Neuronal stem cell (in vitro differentiated cells): ENCODE data around the gene CLPSL2.

Experiments
- DNase-seq: peaks from one replicate; pipeline ENCODE4 v3.0.0-alpha.2; 2013; ENCODE audit warnings: low spot score
- H2AFZ ChIP-seq: one replicate; pipeline ENCODE4 v1.6.1; 2013; ENCODE audit warnings: mild to moderate bottlenecking, low read length, inconsistent platforms
- H2AK5ac ChIP-seq: 2 replicates; pipeline ENCODE4 v1.6.1; 2013; ENCODE audit warnings: low read depth, mild to moderate bottlenecking, inconsistent platforms, low read length, moderate library complexity, mixed read lengths
- H2BK120ac ChIP-seq: 2 replicates; pipeline ENCODE4 v1.6.1; 2013; ENCODE audit warnings: low read depth, mild to moderate bottlenecking, inconsistent platforms, low read length, moderate library complexity, mixed read lengths
- H2BK12ac ChIP-seq: one replicate; pipeline ENCODE4 v1.6.1; 2013; ENCODE audit warnings: low read length, inconsistent platforms
- H2BK15ac ChIP-seq: 2 replicates; pipeline ENCODE4 v1.6.1; 2013; ENCODE audit warnings: mild to moderate bottlenecking, low read length, inconsistent platforms, mixed read lengths
- H2BK5ac ChIP-seq: one replicate; pipeline ENCODE4 v1.6.1; 2013; ENCODE audit warnings: inconsistent platforms, mild to moderate bottlenecking, low read length, moderate library complexity
- H3K14ac ChIP-seq: one replicate; pipeline ENCODE4 v1.6.1; 2013; ENCODE audit warnings: low read length, inconsistent platforms
- H3K18ac ChIP-seq: 2 replicates; pipeline ENCODE4 v1.6.1; 2013; ENCODE audit warnings: low read length, inconsistent platforms
- H3K23ac ChIP-seq: 2 replicates; pipeline ENCODE4 v1.6.1; 2013; ENCODE audit warnings: low read depth, mild to moderate bottlenecking, mixed read lengths, low read length, inconsistent platforms; ENCODE audit not compliant: poor library complexity
- H3K27ac ChIP-seq: replicated peaks from 3 replicates; pipeline ENCODE4 v1.5.1; 2013; ENCODE audit warnings: low read length, inconsistent platforms
- H3K27me3 ChIP-seq, 3 experiments: 2 replicates each; pipeline ENCODE4 v1.6.1; 2013; ENCODE audit warnings: low read length in 3 of 3, mild to moderate bottlenecking in 2 of 3, inconsistent platforms in 1 of 3, low read depth in 1 of 3, mixed read lengths in 1 of 3, moderate library complexity in 1 of 3; ENCODE audit not compliant: control insufficient read depth in 3 of 3, insufficient read depth in 3 of 3
- H3K36me3 ChIP-seq, 2 donors: replicated peaks in 1 of 2; 2 replicates each; pipeline ENCODE4 v1.6.1; 2013; ENCODE audit warnings: low read length in 2 of 2; ENCODE audit not compliant: control insufficient read depth in 2 of 2, insufficient read depth in 2 of 2
- H3K4ac ChIP-seq: 2 replicates; pipeline ENCODE4 v1.6.1; 2013; ENCODE audit warnings: inconsistent platforms, mild to moderate bottlenecking, low read length, moderate library complexity
- H3K4me1 ChIP-seq, 2 donors: 1 replicate in 1 of 2; 2 replicates in 1 of 2; pipeline ENCODE4 v1.6.1; 2013; ENCODE audit warnings: low read length in 2 of 2, low read depth in 1 of 2; ENCODE audit not compliant: control insufficient read depth in 2 of 2, insufficient read depth in 1 of 2
- H3K4me2 ChIP-seq: one replicate; pipeline ENCODE4 v1.6.1; 2013; ENCODE audit warnings: mild to moderate bottlenecking, low read length, inconsistent platforms; ENCODE audit not compliant: insufficient read depth, poor library complexity, severe bottlenecking
- H3K4me3 ChIP-seq, 2 donors: 2 replicates each; pipeline ENCODE4 v1.5.1; 2013; ENCODE audit warnings: low read length in 2 of 2, mild to moderate bottlenecking in 2 of 2, inconsistent platforms in 1 of 2, moderate library complexity in 1 of 2
- H3K79me1 ChIP-seq: one replicate; pipeline ENCODE4 v1.6.1; 2013; ENCODE audit warnings: low read depth, mild to moderate bottlenecking, inconsistent platforms, low read length, moderate library complexity
- H3K9ac ChIP-seq: one replicate; pipeline ENCODE4 v1.6.1; 2013; ENCODE audit warnings: mild to moderate bottlenecking, low read depth, low read length, inconsistent platforms; ENCODE audit not compliant: poor library complexity
- H3K9me3 ChIP-seq, 2 donors: replicated peaks in 1 of 2; 2 replicates each; pipeline versions ENCODE3 to v1.6.1; 2013; ENCODE audit warnings: low read length in 2 of 2, mild to moderate bottlenecking in 2 of 2, inconsistent platforms in 1 of 2, low read depth in 1 of 2, mixed read lengths in 1 of 2, moderate library complexity in 1 of 2; ENCODE audit not compliant: control insufficient read depth in 2 of 2, insufficient read depth in 1 of 2
- H4K8ac ChIP-seq: one replicate; pipeline ENCODE4 v1.6.1; 2013; ENCODE audit warnings: low read depth, mild to moderate bottlenecking, inconsistent platforms, low read length, moderate library complexity
- H4K91ac ChIP-seq: one replicate; pipeline ENCODE4 v1.6.1; 2013; ENCODE audit warnings: low read length, low read depth, mild to moderate bottlenecking, inconsistent platforms; ENCODE audit not compliant: poor library complexity
- WGBS, 2 donors: extraction: QIAGEN DNeasy Blood & Tissue Kit; methylation state at CpG; one replicate each; pipeline ENCODE4 v1.1.7; 2013; ENCODE audit warnings: missing lambda C conversion rate in 2 of 2, mixed read lengths in 1 of 2; ENCODE audit not compliant: insufficient read length in 2 of 2, insufficient replicate concordance in 1 of 2; ENCODE audit errors: extremely low coverage in 2 of 2; 5-methylcytosine and 5-hydroxymethylcytosine counted together

CLPSL2 gene

DNA sequence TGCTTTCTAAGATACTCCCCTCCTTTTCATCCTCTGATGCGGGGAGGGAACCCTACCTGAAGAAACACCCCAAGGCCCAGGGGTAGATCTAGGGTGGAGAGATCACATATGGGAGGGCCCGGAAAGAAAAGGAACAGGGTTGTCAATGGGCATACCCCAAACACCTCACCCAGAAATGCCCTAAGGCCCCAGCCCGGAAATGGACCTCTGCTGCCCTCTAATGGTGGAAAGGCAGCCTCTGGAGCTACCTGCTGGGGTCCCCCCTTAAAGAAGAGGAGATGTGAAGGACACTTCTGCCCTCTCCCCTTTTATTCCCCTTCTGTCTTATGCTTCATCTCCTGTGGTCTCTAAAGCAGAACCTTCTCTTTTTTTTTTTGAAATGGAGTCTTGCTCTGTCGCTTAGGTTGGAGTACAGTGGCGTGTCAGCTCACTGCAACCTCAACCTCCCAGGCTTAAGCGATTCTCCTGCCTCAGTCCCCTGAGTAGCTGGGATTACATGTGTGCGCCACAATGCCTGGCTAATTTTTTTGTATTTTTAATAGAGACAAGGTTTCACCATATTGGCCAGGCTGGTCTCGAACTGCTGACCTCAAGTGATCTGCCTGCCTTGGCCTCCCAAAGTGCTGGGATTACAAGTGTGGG lies 40.0 kb upstream of the CLPSL2 start:
- H4K8ac ChIP-seq: no peak overlapping the region
- H2BK120ac ChIP-seq: no peak overlapping the region
- no peaks in the 10 kb centered on the region for H3K9me3 ChIP-seq
- no peaks in the 10 kb centered on the region for H3K36me3 ChIP-seq
- WGBS, 2 donors: no CpG with 5 or more reads among the region's 8 CpGs
- no peak overlapping the region for H3K4me2 ChIP-seq
- DNase-seq: peak; percentile 78
- no peak overlapping the region for H3K4ac ChIP-seq
- H3K27ac ChIP-seq: no peak overlapping the region
- H3K18ac ChIP-seq: no peak overlapping the region
- H3K27me3 ChIP-seq: no peaks in the 10 kb centered on the region
- peak overlapping the region; percentile 41 for H2AFZ ChIP-seq
- H2BK5ac ChIP-seq: no peak overlapping the region
- no peak overlapping the region for H3K4me3 ChIP-seq
- H3K4me1 ChIP-seq: peaks cover 31 to 39% of the 10 kb centered on the region in 2 donors
- H2BK12ac ChIP-seq: no peak overlapping the region
- H4K91ac ChIP-seq: no peak overlapping the region
- H3K79me1 ChIP-seq: no peaks in the 10 kb centered on the region
- H3K9ac ChIP-seq: no peak overlapping the region
- no peak overlapping the region for H3K23ac ChIP-seq
- H3K14ac ChIP-seq: no peak overlapping the region
- H2BK15ac ChIP-seq: peak overlapping the region; percentile 100
- peak overlapping the region; percentile 93 for H2AK5ac ChIP-seq

- peak within 1 kb of the TSS; percentile 100 for H2BK15ac ChIP-seq
- peak within 1 kb of the TSS; percentile 92 for H2BK12ac ChIP-seq
- peak within 1 kb of the TSS; percentile 81 for H2AFZ ChIP-seq
- H4K8ac ChIP-seq: no peak within 1 kb of the TSS
- no peak within 1 kb of the TSS for H3K27ac ChIP-seq
- no peak within 1 kb of the TSS for H3K14ac ChIP-seq
- no peaks in the 10 kb centered on the region for H3K27me3 ChIP-seq
- no peak for DNase-seq
- peaks cover 31 to 39% of the 10 kb centered on the region in 2 donors for H3K4me1 ChIP-seq
- H4K91ac ChIP-seq: peak within 1 kb of the TSS; percentile 89
- H3K36me3 ChIP-seq: no peaks in the 10 kb centered on the region
- H3K9ac ChIP-seq: no peak within 1 kb of the TSS
- peak within 1 kb of the TSS; percentile 98 for H3K18ac ChIP-seq
- no peaks in the 10 kb centered on the region for H3K9me3 ChIP-seq
- H3K4me2 ChIP-seq: no peak within 1 kb of the TSS
- no CpG with 5 or more reads among the region's 10 CpGs for WGBS, 2 donors
- H2BK120ac ChIP-seq: peak within 1 kb of the TSS; percentile 95
- H2AK5ac ChIP-seq: peak within 1 kb of the TSS; percentile 93
- H3K23ac ChIP-seq: peak within 1 kb of the TSS; percentile 56
- peak within 1 kb of the TSS; percentile 68 for H3K4ac ChIP-seq
- no peak within 1 kb of the TSS for H2BK5ac ChIP-seq
- no peak within 1 kb of the TSS for H3K4me3 ChIP-seq
- no peaks in the 10 kb centered on the region for H3K79me1 ChIP-seq
These were observed 39.4 kb upstream of the CLPSL2 start, which contains the start of gene ARMC12 for GRCh38 chr6:35736982-35737412. Gene ARMC12 (plus strand): TSS chr6:35737032. CDS start chr6:35737109, 77 bp downstream.

GRCh38 chr6:35737413-35738211 lies 38.8 kb upstream of the CLPSL2 start:
- Histone ChIP-seq H2BK120ac (peak overlapping the region; percentile 95), H3K4me3 (no peak overlapping the region), H2AK5ac (peak overlapping the region; percentile 93), H3K23ac (no peak overlapping the region), H3K4me1 (peaks cover 28 to 35% of the 10 kb centered on the region in 2 donors), H3K9ac (no peak overlapping the region), H3K79me1 (no peaks in the 10 kb centered on the region), H4K91ac (peak overlapping the region; percentile 89), H3K27ac (no peak overlapping the region), H3K4me2 (no peak overlapping the region), H3K18ac (peak overlapping the region; percentile 98), H3K27me3 (no peaks in the 10 kb centered on the region), H3K36me3 (no peaks in the 10 kb centered on the region), H2BK5ac (no peak overlapping the region), H3K14ac (no peak overlapping the region), H2AFZ (peak overlapping the region; percentile 81), H3K4ac (peak overlapping the region; percentile 68), H2BK15ac (peak overlapping the region; percentile 100), H4K8ac (no peak overlapping the region), H2BK12ac (peak overlapping the region; percentile 92), H3K9me3 (no peaks in the 10 kb centered on the region)
- DNase-seq: no peak
- no CpG with 5 or more reads among the region's 16 CpGs for WGBS, 2 donors
